ENCODE results near the gene JAKMIP2. TPM values are rescaled to one million over a fixed set of nuclear protein-coding genes. Genes with fewer than 3 reads are reported as not detected.

Gene JAKMIP2
- total and polyA plus RNA-seq, 2 experiments from 2014 or later = 1.4 to 4.3 TPM

- Histone ChIP-seq H3K36me3 (replicated peaks; ENCODE audit: insufficient read depth, low read depth) (no peaks in the 10 kb centered on the region), H3K9me2 (replicated peaks; ENCODE audit: insufficient read depth) (no peaks in the 10 kb centered on the region), H3K4me2 (no peak overlapping the region), H3K4me3 (no peak overlapping the region), H2AFZ (no peak overlapping the region), H3K27me3 (no peaks in the 10 kb centered on the region), H3K9me3 (ENCODE audit: low read depth) (no peaks in the 10 kb centered on the region), H3K79me2 (no peaks in the 10 kb centered on the region), H3K27ac (no peak overlapping the region), H3K4me1 (ENCODE audit: insufficient read depth) (peaks cover 7% of the 10 kb centered on the region), H4K20me1 (ENCODE audit: insufficient read depth, poor library complexity, severe bottlenecking) (no peaks in the 10 kb centered on the region)
- 83% methylated on average over 2 of the region's 2 CpGs for WGBS (ENCODE audit: low lambda C conversion rate, missing lambda C conversion rate)
- DNase-seq (ENCODE audit: low spot score) = no peak
- TF ChIP-seq EZH2phosphoT487 (IDR thresholded peaks at IDR 0.05; ENCODE audit: low read depth, severe bottlenecking, unreplicated experiment) (no peak), EZH2 (IDR thresholded peaks at IDR 0.05; ENCODE audit: borderline replicate concordance) (no peak), CTCF (IDR thresholded peaks at IDR 0.05; ENCODE audit: poor library complexity) (no peak)
Measured at GRCh38 chr5:147560718-147561331, 221.7 kb downstream of the JAKMIP2 start.

GRCh38 chr5:147559749-147560148, 222.8 kb downstream of the JAKMIP2 start:
- no peak for DNase-seq (ENCODE audit: low spot score)
- H3K27ac ChIP-seq = no peak overlapping the region
- 53% methylated on average over 2 of the region's 2 CpGs for WGBS (ENCODE audit: low lambda C conversion rate, missing lambda C conversion rate)
- no peaks in the 10 kb centered on the region for H3K79me2 ChIP-seq
- H3K4me1 ChIP-seq (ENCODE audit: insufficient read depth) = peaks cover 13% of the 10 kb centered on the region
- TF ChIP-seq EZH2phosphoT487 (IDR thresholded peaks at IDR 0.05; ENCODE audit: low read depth, severe bottlenecking, unreplicated experiment) (no peak), CTCF (IDR thresholded peaks at IDR 0.05; ENCODE audit: poor library complexity) (no peak), EZH2 (IDR thresholded peaks at IDR 0.05; ENCODE audit: borderline replicate concordance) (no peak)
- no peak overlapping the region for H3K4me3 ChIP-seq
- H3K36me3 ChIP-seq (replicated peaks; ENCODE audit: insufficient read depth, low read depth) = no peaks in the 10 kb centered on the region
- H3K4me2 ChIP-seq = no peak overlapping the region
- no peaks in the 10 kb centered on the region for H3K9me3 ChIP-seq (ENCODE audit: low read depth)
- no peaks in the 10 kb centered on the region for H3K9me2 ChIP-seq (replicated peaks; ENCODE audit: insufficient read depth)
- no peaks in the 10 kb centered on the region for H4K20me1 ChIP-seq (ENCODE audit: insufficient read depth, poor library complexity, severe bottlenecking)
- H2AFZ ChIP-seq = no peak overlapping the region
- no peaks in the 10 kb centered on the region for H3K27me3 ChIP-seq

- Histone ChIP-seq H3K4me3 (no peak overlapping the region), H2AFZ (no peak overlapping the region), H4K20me1 (ENCODE audit: insufficient read depth, poor library complexity, severe bottlenecking) (no peaks in the 10 kb centered on the region), H3K9me2 (replicated peaks; ENCODE audit: insufficient read depth) (no peaks in the 10 kb centered on the region), H3K9me3 (ENCODE audit: low read depth) (no peaks in the 10 kb centered on the region), H3K4me1 (ENCODE audit: insufficient read depth) (peaks cover 14% of the 10 kb centered on the region), H3K36me3 (replicated peaks; ENCODE audit: insufficient read depth, low read depth) (no peaks in the 10 kb centered on the region), H3K4me2 (no peak overlapping the region), H3K27ac (no peak overlapping the region), H3K27me3 (no peaks in the 10 kb centered on the region), H3K79me2 (no peaks in the 10 kb centered on the region)
- peak; percentile 71 for DNase-seq (ENCODE audit: low spot score)
- TF ChIP-seq EZH2 (IDR thresholded peaks at IDR 0.05; ENCODE audit: borderline replicate concordance) (no peak), CTCF (IDR thresholded peaks at IDR 0.05; ENCODE audit: poor library complexity) (peak; percentile 61)
- 12% methylated on average over 2 of the region's 2 CpGs for WGBS (ENCODE audit: low lambda C conversion rate, missing lambda C conversion rate)
Measured at GRCh38 chr5:147558826-147559225, 223.7 kb downstream of the JAKMIP2 start.

Measured in hepatocyte (in vitro differentiated cells).